ENCODE measurements around the gene UBXN4. TPM values are rescaled to one million over a fixed set of nuclear protein-coding genes. Genes with fewer than 3 reads are reported as not detected.

Gene UBXN4
- total and polyA plus RNA-seq, 2 experiments from 2014 or later, result 69.7 to 179 TPM

GRCh38 chr2:135744760-135745314 is 3.2 kb downstream of the UBXN4 start:
- peaks cover 13% of the 10 kb centered on the region; the same call in 1 of the 2 replicates for H4K20me1 ChIP-seq (ENCODE audit: insufficient read depth)
- H3K9ac ChIP-seq, result no peak overlapping the region
- H3K4me2 ChIP-seq (ENCODE audit: unreplicated experiment), result peak overlapping the region; percentile 97
- no peak overlapping the region for H3K4me3 ChIP-seq
- no peaks in the 10 kb centered on the region for H3K27me3 ChIP-seq (replicated peaks; ENCODE audit: insufficient read depth)
- H3K9me2 ChIP-seq (ENCODE audit: insufficient read depth), result no peaks in the 10 kb centered on the region
- TF ChIP-seq EZH2phosphoT487 (IDR thresholded peaks at IDR 0.05; ENCODE audit: insufficient read depth, low read depth), result no peak
- TF ChIP-seq EZH2 (IDR thresholded peaks at IDR 0.05; ENCODE audit: insufficient read depth, poor library complexity, severe bottlenecking), result no peak
- no peaks in the 10 kb centered on the region for H3K9me3 ChIP-seq (ENCODE audit: low read depth)
- WGBS, 2 experiments (ENCODE audit: low coverage in 1 of 2, low lambda C conversion rate in 2 of 2, missing lambda C conversion rate in 2 of 2), result 76 to 83% methylated on average over 5 of the region's 5 CpGs
- H2AFZ ChIP-seq, result no peak overlapping the region
- H3K27ac ChIP-seq, result peak overlapping the region; percentile 60; the same call in 1 of the 2 replicates
- peak; percentile 51 for DNase-seq
- H3F3A ChIP-seq (ENCODE audit: insufficient read depth), result peaks cover 32% of the 10 kb centered on the region
- in situ Hi-C loops (cut with MboI), result no loop called here
- peaks cover 6% of the 10 kb centered on the region for H3K36me3 ChIP-seq (ENCODE audit: low read depth)
- H3K4me1 ChIP-seq (ENCODE audit: insufficient read depth), result peaks cover 33% of the 10 kb centered on the region
- peaks cover 79% of the 10 kb centered on the region for H3K79me2 ChIP-seq (ENCODE audit: insufficient read depth)

- peak overlapping the region; percentile 60 for H3K27ac ChIP-seq
- peaks cover 8% of the 10 kb centered on the region for H3K36me3 ChIP-seq (ENCODE audit: low read depth)
- H3K79me2 ChIP-seq (ENCODE audit: insufficient read depth), result peaks cover 86% of the 10 kb centered on the region
- H3K9me2 ChIP-seq (ENCODE audit: insufficient read depth), result no peaks in the 10 kb centered on the region
- no peak overlapping the region for H2AFZ ChIP-seq
- H3F3A ChIP-seq (ENCODE audit: insufficient read depth), result peaks cover 32% of the 10 kb centered on the region
- H3K4me2 ChIP-seq (ENCODE audit: unreplicated experiment), result peak overlapping the region; percentile 14
- no peak for TF ChIP-seq EZH2 (IDR thresholded peaks at IDR 0.05; ENCODE audit: insufficient read depth, poor library complexity, severe bottlenecking)
- TF ChIP-seq EZH2phosphoT487 (IDR thresholded peaks at IDR 0.05; ENCODE audit: insufficient read depth, low read depth), result no peak
- peaks cover 13% of the 10 kb centered on the region; the same call in 1 of the 2 replicates for H4K20me1 ChIP-seq (ENCODE audit: insufficient read depth)
- in situ Hi-C loops (cut with MboI), result no loop called here
- DNase-seq, result peak; percentile 78
- no peak overlapping the region for H3K9ac ChIP-seq
- peaks cover 33% of the 10 kb centered on the region for H3K4me1 ChIP-seq (ENCODE audit: insufficient read depth)
- WGBS, 2 experiments (ENCODE audit: low coverage in 1 of 2, low lambda C conversion rate in 2 of 2, missing lambda C conversion rate in 2 of 2), result 46 to 53% methylated on average over 3 to 4 of the region's 4 CpGs
- H3K4me3 ChIP-seq, result no peak overlapping the region
- H3K9me3 ChIP-seq (ENCODE audit: low read depth), result no peaks in the 10 kb centered on the region
- no peaks in the 10 kb centered on the region for H3K27me3 ChIP-seq (replicated peaks; ENCODE audit: insufficient read depth)
These were observed 3.9 kb downstream of the UBXN4 start for GRCh38 chr2:135745545-135745944.

DNA sequence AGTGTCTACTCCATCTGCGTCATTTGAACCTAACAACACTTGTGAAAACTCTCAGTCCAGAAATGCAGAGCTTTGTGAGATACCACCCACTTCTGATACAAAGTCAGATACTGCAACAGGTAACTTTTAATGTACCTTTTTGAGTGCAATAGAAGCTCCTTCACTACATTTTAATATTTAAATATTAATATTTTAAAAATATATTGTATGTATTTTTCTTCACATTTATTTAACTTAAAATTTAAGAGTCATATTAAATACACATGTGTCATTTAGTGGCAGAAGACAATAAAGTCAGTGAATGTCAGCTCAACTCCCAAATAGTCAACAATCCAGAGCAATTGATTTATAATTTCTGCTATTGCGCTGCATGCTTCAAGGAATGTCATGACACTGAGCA is 13.9 kb downstream of the UBXN4 start:
- Histone ChIP-seq H3K4me1 (ENCODE audit: insufficient read depth) (no peaks in the 10 kb centered on the region), H3F3A (ENCODE audit: insufficient read depth) (no peaks in the 10 kb centered on the region), H3K4me3 (no peak overlapping the region), H3K9me2 (ENCODE audit: insufficient read depth) (no peaks in the 10 kb centered on the region), H3K27ac (no peak overlapping the region), H2AFZ (no peak overlapping the region), H3K4me2 (ENCODE audit: unreplicated experiment) (no peak overlapping the region), H3K9me3 (ENCODE audit: low read depth) (no peaks in the 10 kb centered on the region), H3K79me2 (ENCODE audit: insufficient read depth) (peaks cover 86% of the 10 kb centered on the region), H4K20me1 (ENCODE audit: insufficient read depth) (no peaks in the 10 kb centered on the region), H3K9ac (no peak overlapping the region), H3K36me3 (ENCODE audit: low read depth) (peaks cover 66% of the 10 kb centered on the region), H3K27me3 (replicated peaks; ENCODE audit: insufficient read depth) (no peaks in the 10 kb centered on the region)
- TF ChIP-seq EZH2phosphoT487 (IDR thresholded peaks at IDR 0.05; ENCODE audit: insufficient read depth, low read depth) (no peak), EZH2 (IDR thresholded peaks at IDR 0.05; ENCODE audit: insufficient read depth, poor library complexity, severe bottlenecking) (no peak)
- 98 to 100% methylated on average over 2 of the region's 2 CpGs for WGBS, 2 experiments (ENCODE audit: low coverage in 1 of 2, low lambda C conversion rate in 2 of 2, missing lambda C conversion rate in 2 of 2)
- in situ Hi-C loops (cut with MboI), result no loop called here
- no peak for DNase-seq

DNA sequence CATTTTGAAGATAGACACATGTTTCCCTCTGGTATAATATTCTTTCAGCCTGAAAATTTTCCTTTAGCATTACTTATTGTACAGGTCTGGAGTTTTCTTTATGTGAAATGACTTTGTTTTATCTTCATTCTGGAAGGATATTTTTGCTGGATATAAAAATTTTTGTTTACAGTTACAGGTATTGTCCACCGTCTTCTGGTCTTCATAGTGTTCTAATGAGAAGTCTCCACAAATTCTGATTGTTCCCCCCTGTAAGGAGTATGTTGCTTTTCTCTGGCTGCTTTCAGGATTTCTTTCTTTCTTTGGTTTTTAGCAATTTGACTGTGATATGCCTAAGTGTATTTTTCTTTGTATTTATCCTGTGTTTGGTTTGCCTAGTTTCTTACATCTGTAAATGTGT is 15.0 kb downstream of the UBXN4 start:
- Histone ChIP-seq H3K4me1 (ENCODE audit: insufficient read depth) (no peaks in the 10 kb centered on the region), H3F3A (ENCODE audit: insufficient read depth) (no peaks in the 10 kb centered on the region), H3K9me2 (ENCODE audit: insufficient read depth) (no peaks in the 10 kb centered on the region), H2AFZ (no peak overlapping the region), H3K9ac (no peak overlapping the region), H3K27me3 (replicated peaks; ENCODE audit: insufficient read depth) (no peaks in the 10 kb centered on the region), H3K27ac (no peak overlapping the region), H3K9me3 (ENCODE audit: low read depth) (no peaks in the 10 kb centered on the region), H4K20me1 (ENCODE audit: insufficient read depth) (no peaks in the 10 kb centered on the region), H3K79me2 (ENCODE audit: insufficient read depth) (peaks cover 86% of the 10 kb centered on the region), H3K4me3 (no peak overlapping the region), H3K36me3 (ENCODE audit: low read depth) (peaks cover 70% of the 10 kb centered on the region), H3K4me2 (ENCODE audit: unreplicated experiment) (no peak overlapping the region)
- 86 to 100% methylated on average over 1 of the region's 1 CpG for WGBS, 2 experiments (ENCODE audit: low coverage in 1 of 2, low lambda C conversion rate in 2 of 2, missing lambda C conversion rate in 2 of 2)
- DNase-seq, result no peak
- in situ Hi-C loops (cut with MboI), result no loop called here
- TF ChIP-seq EZH2 (IDR thresholded peaks at IDR 0.05; ENCODE audit: insufficient read depth, poor library complexity, severe bottlenecking), result no peak
- no peak for TF ChIP-seq EZH2phosphoT487 (IDR thresholded peaks at IDR 0.05; ENCODE audit: insufficient read depth, low read depth)

DNA sequence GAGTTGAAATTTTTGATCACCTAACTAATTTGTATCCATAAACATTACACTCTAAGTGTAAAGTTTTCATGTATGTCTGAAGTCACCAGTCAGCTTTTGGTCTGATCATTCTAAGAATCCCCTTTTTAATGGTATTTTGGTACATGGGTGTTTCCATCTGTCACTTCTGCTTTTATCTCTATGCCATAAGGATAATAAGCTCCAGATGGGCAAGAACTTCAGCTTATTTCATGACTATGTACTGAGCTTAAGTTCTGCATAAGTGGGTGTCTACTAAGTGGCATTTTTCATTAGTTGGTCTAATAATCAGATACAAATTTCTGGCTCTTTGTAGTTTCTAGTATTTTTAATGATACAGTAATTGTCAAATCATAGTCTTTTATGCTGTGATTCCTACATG is 20.4 kb downstream of the UBXN4 start:
- peaks cover 77% of the 10 kb centered on the region for H3K36me3 ChIP-seq (ENCODE audit: low read depth)
- no peak for DNase-seq
- no peaks in the 10 kb centered on the region for H3K4me1 ChIP-seq (ENCODE audit: insufficient read depth)
- H3K9me2 ChIP-seq (ENCODE audit: insufficient read depth), result no peaks in the 10 kb centered on the region
- no peak overlapping the region for H3K9ac ChIP-seq
- no peak overlapping the region for H3K27ac ChIP-seq
- in situ Hi-C loops (cut with MboI), result no loop called here
- H3F3A ChIP-seq (ENCODE audit: insufficient read depth), result no peaks in the 10 kb centered on the region
- H3K4me3 ChIP-seq, result no peak overlapping the region
- TF ChIP-seq EZH2 (IDR thresholded peaks at IDR 0.05; ENCODE audit: insufficient read depth, poor library complexity, severe bottlenecking) (no peak), EZH2phosphoT487 (IDR thresholded peaks at IDR 0.05; ENCODE audit: insufficient read depth, low read depth) (no peak)
- no peak overlapping the region for H2AFZ ChIP-seq
- H3K4me2 ChIP-seq (ENCODE audit: unreplicated experiment), result no peak overlapping the region
- H3K9me3 ChIP-seq (ENCODE audit: low read depth), result no peaks in the 10 kb centered on the region
- H3K27me3 ChIP-seq (replicated peaks; ENCODE audit: insufficient read depth), result no peaks in the 10 kb centered on the region
- H4K20me1 ChIP-seq (ENCODE audit: insufficient read depth), result no peaks in the 10 kb centered on the region
- H3K79me2 ChIP-seq (ENCODE audit: insufficient read depth), result peaks cover 79% of the 10 kb centered on the region

All from GM23248 (cell line).